T-cell (primary cell): Measurements from ENCODE around the gene POLE. TPM values are rescaled to one million over a fixed set of nuclear protein-coding genes. Genes with fewer than 3 reads are reported as not detected.

ENCODE experiments used
- ATAC-seq, 4 experiments: fragments of 200-7000 bp in 3 of 4; fragments of 150-1000 bp in 1 of 4; cut with Tn5 transposase; replicated peaks in 1 of 4; 1 replicate in 3 of 4; 2 replicates in 1 of 4; pipeline ENCODE4 v1.10.0; 2021; ENCODE audit warnings: moderate library complexity in 3 of 4, mild to moderate bottlenecking in 2 of 4, moderate number of reproducible peaks in 1 of 4
- CTCF ChIA-PET, 2 donors: fragments of 300-600 bp; sonication (Branson Sonifier 250); formaldehyde crosslinking; loops; one replicate each; lab custom pipeline; 2022; ENCODE audit warnings: antibody characterized with exemption in 2 of 2; lab: Charles Lee
- POLR2A ChIA-PET, 2 donors: fragments of 300-600 bp; sonication (Branson Sonifier 250); formaldehyde crosslinking; loops; one replicate each; lab custom pipeline; 2022; ENCODE audit warnings: antibody characterized with exemption in 2 of 2; lab: Charles Lee
- DNase-seq, 35 experiments: peaks; one replicate each; pipeline versions ENCODE4 v3.0.0 to v3.0.0-alpha.2; 2013 to 2023
- H3K27ac ChIP-seq: one replicate; pipeline ENCODE4 v1.5.1; 2013; ENCODE audit warnings: low read length
- H3K27me3 ChIP-seq, 2 experiments: replicated peaks in 1 of 2; 1 replicate in 1 of 2; 2 replicates in 1 of 2; pipeline versions ENCODE4 v1.6.1 to v1.7.0; 2013; ENCODE audit warnings: low read length in 1 of 2, mixed read lengths in 1 of 2; ENCODE audit not compliant: control insufficient read depth in 2 of 2, insufficient read depth in 2 of 2; ENCODE audit errors: extremely low read depth in 1 of 2
- H3K36me3 ChIP-seq, 2 donors: 1 replicate in 1 of 2; 2 replicates in 1 of 2; pipeline versions ENCODE4 v1.6.1 to v1.7.0; 2013; ENCODE audit warnings: low read length in 1 of 2; ENCODE audit not compliant: control insufficient read depth in 2 of 2, insufficient read depth in 1 of 2; ENCODE audit errors: extremely low read depth in 1 of 2
- H3K4me1 ChIP-seq, 2 experiments: 1 replicate in 1 of 2; 2 replicates in 1 of 2; pipeline versions ENCODE4 v1.6.1 to v1.7.0; 2013; ENCODE audit warnings: low read length in 2 of 2, mixed read lengths in 1 of 2; ENCODE audit not compliant: insufficient read depth in 2 of 2, control insufficient read depth in 1 of 2; ENCODE audit errors: extremely low read depth in 1 of 2
- H3K4me3 ChIP-seq, 2 donors: 1 replicate in 1 of 2; 2 replicates in 1 of 2; pipeline versions ENCODE4 v1.5.1 to v1.7.0; 2013; ENCODE audit warnings: mild to moderate bottlenecking in 2 of 2, low read length in 1 of 2, moderate library complexity in 1 of 2; ENCODE audit not compliant: control insufficient read depth in 1 of 2; ENCODE audit errors: extremely low read depth in 1 of 2
- H3K9me3 ChIP-seq: 2 replicates; pipeline ENCODE4 v1.7.0; 2013
- H3K27ac Mint-ChIP-seq, 2 donors: one replicate each; pipeline ENCODE4 v1.8.0; 2020 to 2021; ENCODE audit warnings: mild to moderate bottlenecking in 2 of 2, mixed read lengths in 2 of 2
- H3K27me3 Mint-ChIP-seq, 2 donors: one replicate each; pipeline ENCODE4 v1.8.0; 2021 to 2022; ENCODE audit warnings: mixed read lengths in 2 of 2
- H3K36me3 Mint-ChIP-seq: one replicate; pipeline ENCODE4 v1.8.0; 2021; ENCODE audit warnings: mixed read lengths
- H3K4me1 Mint-ChIP-seq, 3 donors: one replicate each; pipeline ENCODE4 v1.8.0; 2020 to 2022; ENCODE audit warnings: mixed read lengths in 3 of 3, mild to moderate bottlenecking in 1 of 3
- H3K4me3 Mint-ChIP-seq, 3 donors: one replicate each; pipeline ENCODE4 v1.8.0; 2020 to 2022; ENCODE audit warnings: mild to moderate bottlenecking in 3 of 3, mixed read lengths in 3 of 3, moderate library complexity in 3 of 3
- H3K9me3 Mint-ChIP-seq, 3 donors: one replicate each; pipeline ENCODE4 v1.8.0; 2020 to 2022; ENCODE audit warnings: mixed read lengths in 3 of 3
- whole genome bisulfite sequencing: methylation state at CpG from one replicate; pipeline ENCODE4 v1.1.5; 2013; ENCODE audit warnings: missing lambda C conversion rate; ENCODE audit not compliant: insufficient coverage; 5-methylcytosine and 5-hydroxymethylcytosine counted together
- total RNA-seq, 35 experiments: library from RNA in 6 of 35; stranded (reverse) in 6 of 35; fragments of 120-200 nt in 1 of 35; gene quantifications; one replicate each; pipeline versions ENCODE4 v1.2.1 to v1.2.4 and lab custom pipeline; 2013 to 2026

The POLE gene
- total RNA-seq, 5 donors from 2014 or later (not counting 1 experiment from before 2014, with no cell fraction given): 43.6 to 70.4 (median 66.1) TPM

DNA sequence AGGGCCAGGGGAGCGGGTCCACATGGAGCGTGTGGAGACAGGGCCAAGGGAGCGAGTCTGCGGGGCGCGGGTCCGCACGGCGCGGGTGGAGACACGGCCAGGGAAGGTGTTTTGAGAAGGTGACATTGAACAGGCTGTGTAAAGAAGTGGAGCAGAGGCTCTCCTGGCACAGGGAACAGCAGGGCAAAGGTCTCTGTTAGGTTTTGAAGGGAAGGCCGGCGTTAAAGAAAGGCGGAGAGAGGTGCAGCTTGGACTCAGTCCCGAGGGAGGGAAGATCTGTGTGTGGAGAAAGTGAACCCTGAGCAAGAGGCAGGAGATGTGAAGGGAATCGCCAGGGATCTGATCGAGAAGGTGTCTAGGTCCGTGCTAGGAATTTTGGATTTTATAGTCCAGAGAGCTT, 2.1 kb upstream of the POLE start:
- Mint-ChIP-seq H3K9me3 (no peaks in the 10 kb centered on the region), H3K27me3 (no peaks in the 10 kb centered on the region), H3K27ac (no peak overlapping the region), H3K4me1 (peaks cover 0 to 24% (median 17%) of the 10 kb centered on the region in 3 donors), H3K4me3 (peak overlapping the region; percentile 48 to 75 (median 56)), H3K36me3 (no peaks in the 10 kb centered on the region)
- Histone ChIP-seq H3K4me1 (peaks cover 0 to 20% of the 10 kb centered on the region in 2 experiments), H3K27me3 (peaks cover 0 to 2% of the 10 kb centered on the region in 2 experiments), H3K4me3 (no peak overlapping the region), H3K27ac (no peak overlapping the region), H3K36me3 (no peaks in the 10 kb centered on the region), H3K9me3 (no peaks in the 10 kb centered on the region)
- DNase-seq: no peak
- no peak for ATAC-seq
- WGBS: over 99% methylated on average over 18 of the region's 18 CpGs
- ChIA-PET CTCF (no interaction called here), POLR2A (no interaction called here)

DNA sequence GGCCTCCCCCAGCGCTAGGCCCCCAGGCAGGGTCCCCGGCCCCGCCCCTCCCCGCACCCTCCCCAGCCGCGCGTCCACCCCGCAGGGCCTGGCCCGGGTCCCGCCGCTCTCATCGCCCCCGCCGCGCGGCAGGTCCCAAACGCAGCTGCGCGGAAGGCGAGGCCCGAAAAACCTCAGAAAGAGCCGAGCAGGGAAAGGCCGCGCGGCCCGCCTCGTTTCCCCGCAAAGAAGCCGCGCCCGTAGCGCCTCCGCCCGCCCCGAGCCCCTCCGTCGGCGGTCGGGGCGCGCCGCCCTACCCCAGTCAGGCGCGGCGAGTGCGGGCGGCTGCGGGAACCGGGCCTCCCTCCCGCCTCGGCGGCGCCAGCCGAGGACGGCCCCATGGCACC, 324 bp downstream of the POLE start:
- no peaks in the 10 kb centered on the region for H3K9me3 ChIP-seq
- peak in 1 of 35 experiments; percentile 12 for DNase-seq
- 0% methylated on average over 53 of the region's 55 CpGs for WGBS
- H3K36me3 Mint-ChIP-seq: no peaks in the 10 kb centered on the region
- H3K4me3 Mint-ChIP-seq: peak overlapping the region; percentile 73 to 83 (median 78)
- peak overlapping the region; percentile 39 to 51 for H3K4me3 ChIP-seq
- peaks cover 0 to 20% of the 10 kb centered on the region in 2 experiments for H3K4me1 ChIP-seq
- no peaks in the 10 kb centered on the region for H3K27me3 Mint-ChIP-seq
- peak; percentile 51 to 56 (median 53) for ATAC-seq
- ChIA-PET POLR2A (no interaction called here), CTCF (interaction anchor here in 1 of 2 donors (0.6 kb wide), 1 partner anchor 500 kb away, joined by 4 read pairs; no protein-coding TSS in a partner anchor)
- no peak overlapping the region for H3K27ac ChIP-seq
- H3K9me3 Mint-ChIP-seq: no peaks in the 10 kb centered on the region
- H3K27me3 ChIP-seq: peaks cover 0 to 2% of the 10 kb centered on the region in 2 experiments
- H3K4me1 Mint-ChIP-seq: peaks cover 0 to 32% (median 22%) of the 10 kb centered on the region in 3 donors
- no peak overlapping the region for H3K27ac Mint-ChIP-seq
- no peaks in the 10 kb centered on the region for H3K36me3 ChIP-seq

DNA sequence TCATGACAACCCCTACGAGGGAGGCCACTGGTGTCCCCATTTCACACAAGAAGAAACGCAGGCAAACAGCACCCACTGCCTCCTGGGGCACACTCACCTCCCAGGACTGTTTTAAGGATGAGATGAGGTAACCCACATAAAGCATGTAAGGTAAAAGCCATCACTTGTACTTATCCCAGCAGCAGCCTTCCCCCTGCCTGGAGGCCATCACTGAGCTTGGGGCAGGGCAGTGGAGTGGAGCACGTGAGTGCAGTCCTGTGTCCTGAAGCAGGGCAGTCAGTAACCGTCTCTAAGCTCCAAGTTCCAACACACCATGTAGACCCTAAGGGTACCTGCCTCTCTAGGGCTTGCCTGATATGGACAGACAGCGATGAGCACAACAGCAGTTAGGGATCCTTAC, 1.7 kb downstream of the POLE start:
- Histone ChIP-seq H3K27ac (no peak overlapping the region), H3K9me3 (no peaks in the 10 kb centered on the region), H3K36me3 (no peaks in the 10 kb centered on the region), H3K4me3 (no peak overlapping the region), H3K27me3 (peaks cover 0 to 2% of the 10 kb centered on the region in 2 experiments), H3K4me1 (peaks cover 0 to 20% of the 10 kb centered on the region in 2 experiments)
- Mint-ChIP-seq H3K4me3 (peak overlapping the region; percentile 65 to 78 (median 73)), H3K27me3 (no peaks in the 10 kb centered on the region), H3K4me1 (peaks cover 0 to 35% (median 22%) of the 10 kb centered on the region in 3 donors), H3K9me3 (no peaks in the 10 kb centered on the region), H3K36me3 (peaks cover 6% of the 10 kb centered on the region), H3K27ac (peak overlapping the region in 1 of 2 donors; percentile 22)
- ATAC-seq (no peak), DNase-seq (no peak)
- CTCF ChIA-PET: no interaction called here
- WGBS: 92% methylated on average over 2 of the region's 5 CpGs
- POLR2A ChIA-PET: no interaction called here

DNA sequence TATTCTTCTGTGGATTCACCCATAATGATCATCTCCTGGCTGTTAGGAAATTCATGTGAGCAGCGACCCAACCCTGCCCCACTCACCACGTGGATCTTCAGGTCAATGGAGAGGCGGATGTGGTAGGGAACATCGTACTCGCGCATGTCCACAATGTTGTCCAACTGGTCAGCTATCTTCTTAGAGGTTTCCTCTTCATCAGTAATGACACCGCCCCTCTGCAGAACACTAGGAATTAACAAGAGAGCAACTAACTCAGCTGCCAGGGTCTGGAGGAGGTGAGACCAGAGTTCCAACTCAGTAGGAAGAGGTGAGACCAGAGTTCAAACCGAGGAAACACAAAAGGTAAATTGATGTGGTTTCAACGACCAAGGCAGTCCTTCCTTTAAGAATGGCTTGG, 9.7 kb downstream of the POLE start:
- no peak overlapping the region for H3K4me3 Mint-ChIP-seq
- no peaks in the 10 kb centered on the region for H3K9me3 ChIP-seq
- DNase-seq: no peak
- H3K9me3 Mint-ChIP-seq: no peaks in the 10 kb centered on the region
- H3K27me3 ChIP-seq: no peaks in the 10 kb centered on the region
- no peak overlapping the region for H3K27ac ChIP-seq
- H3K27me3 Mint-ChIP-seq: no peaks in the 10 kb centered on the region
- ChIA-PET POLR2A (no interaction called here), CTCF (no interaction called here)
- H3K36me3 ChIP-seq: peaks cover 13 to 53% of the 10 kb centered on the region in 2 donors
- 90% methylated on average over 8 of the region's 9 CpGs for WGBS
- no peak overlapping the region for H3K27ac Mint-ChIP-seq
- peaks cover 57% of the 10 kb centered on the region for H3K36me3 Mint-ChIP-seq
- H3K4me1 Mint-ChIP-seq: peaks cover 0 to 3% (median 0%) of the 10 kb centered on the region in 3 donors
- ATAC-seq: no peak
- H3K4me1 ChIP-seq: peaks cover 0 to 1% of the 10 kb centered on the region in 2 experiments
- H3K4me3 ChIP-seq: no peak overlapping the region

DNA sequence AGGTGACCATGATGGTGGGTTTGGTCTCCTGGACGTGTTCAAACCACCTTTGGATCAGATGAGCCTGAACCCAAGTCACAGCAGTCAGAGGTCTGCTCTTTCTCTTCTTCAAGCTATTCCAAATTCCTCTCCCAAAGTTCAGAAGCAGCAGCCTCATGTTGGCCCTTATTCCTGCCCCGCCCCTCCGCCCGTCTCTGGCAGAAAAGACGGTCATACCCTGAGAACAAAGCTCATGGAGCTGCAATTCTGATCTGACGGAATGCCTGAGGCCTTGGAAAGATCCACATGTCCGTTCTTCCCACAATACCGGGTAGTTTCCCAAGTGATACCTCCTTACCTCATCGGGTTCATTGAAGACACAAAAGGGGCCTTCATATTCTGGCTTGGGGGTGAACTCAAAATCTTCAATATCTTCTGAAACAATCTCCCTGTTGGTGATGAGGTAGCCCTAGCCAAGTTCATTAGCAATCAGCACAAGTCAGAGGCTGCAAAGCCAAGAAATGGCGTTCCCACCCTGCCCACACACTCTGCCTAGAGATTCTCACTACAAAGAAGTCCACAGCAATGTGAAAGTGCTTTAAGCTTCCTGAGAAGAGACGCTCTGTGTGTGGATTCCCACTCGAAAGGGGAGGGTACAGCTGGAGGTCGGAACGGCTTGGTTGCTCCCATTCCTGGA, 11.2 kb downstream of the POLE start:
- ChIA-PET POLR2A (no interaction called here), CTCF (interaction anchor here in 1 of 2 donors (0.6 kb wide), 1 partner anchor 24 kb away, joined by 3 read pairs; no protein-coding TSS in a partner anchor)
- H3K4me1 ChIP-seq: peaks cover 0 to 8% of the 10 kb centered on the region in 2 experiments
- Mint-ChIP-seq H3K4me3 (no peak overlapping the region), H3K4me1 (peaks cover 0 to 8% (median 4%) of the 10 kb centered on the region in 3 donors), H3K9me3 (no peaks in the 10 kb centered on the region), H3K27ac (no peak overlapping the region), H3K27me3 (no peaks in the 10 kb centered on the region), H3K36me3 (peaks cover 62% of the 10 kb centered on the region)
- no peaks in the 10 kb centered on the region for H3K9me3 ChIP-seq
- ATAC-seq (no peak), DNase-seq (no peak)
- H3K27me3 ChIP-seq: no peaks in the 10 kb centered on the region
- H3K4me3 ChIP-seq: no peak overlapping the region
- 95% methylated on average over 10 of the region's 14 CpGs for WGBS
- no peak overlapping the region for H3K27ac ChIP-seq
- peaks cover 13 to 61% of the 10 kb centered on the region in 2 donors for H3K36me3 ChIP-seq

DNA sequence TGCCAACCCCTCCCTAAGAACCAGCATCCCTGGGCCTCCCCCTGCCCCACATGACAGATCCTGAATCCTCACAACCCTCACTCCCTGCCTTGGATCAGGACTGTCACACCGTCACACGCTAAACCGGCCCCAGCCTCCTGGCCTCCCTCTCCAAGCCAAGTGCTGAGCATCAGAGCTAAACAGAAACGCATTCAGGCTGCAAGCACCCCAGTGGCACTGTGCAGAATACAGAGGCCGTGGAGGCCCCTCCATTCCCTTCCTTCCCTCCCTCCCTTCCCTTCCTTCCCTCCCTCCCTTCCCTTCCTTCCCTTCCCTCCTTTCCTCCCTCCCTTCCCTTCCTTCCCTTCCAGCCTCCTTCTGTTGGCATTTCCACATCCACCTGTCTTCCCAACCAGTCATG, 12.6 kb downstream of the POLE start:
- Mint-ChIP-seq H3K4me3 (no peak overlapping the region), H3K9me3 (no peaks in the 10 kb centered on the region), H3K36me3 (peaks cover 54% of the 10 kb centered on the region), H3K4me1 (peaks cover 0 to 5% (median 4%) of the 10 kb centered on the region in 3 donors), H3K27me3 (no peaks in the 10 kb centered on the region), H3K27ac (no peak overlapping the region)
- 100% methylated on average over 4 of the region's 5 CpGs for WGBS
- ATAC-seq (no peak), DNase-seq (no peak)
- H3K27me3 ChIP-seq: no peaks in the 10 kb centered on the region
- H3K9me3 ChIP-seq: no peaks in the 10 kb centered on the region
- peaks cover 0 to 8% of the 10 kb centered on the region in 2 experiments for H3K4me1 ChIP-seq
- POLR2A ChIA-PET: no interaction called here
- CTCF ChIA-PET: no interaction called here
- H3K27ac ChIP-seq: no peak overlapping the region
- peaks cover 15 to 64% of the 10 kb centered on the region in 2 donors for H3K36me3 ChIP-seq
- H3K4me3 ChIP-seq: no peak overlapping the region
